H9 (cell line): ENCODE measurements around the gene TMEM92. TPM values are rescaled to one million over a fixed set of nuclear protein-coding genes. Genes with fewer than 3 reads are reported as not detected.

Experiments
- DNase-seq: peaks from one replicate; pipeline ENCODE4 v3.0.0-alpha.2; 2017
- H2AFZ ChIP-seq: one replicate; pipeline ENCODE4 v1.6.1; 2013; ENCODE audit warnings: mild to moderate bottlenecking, low read length, control low read depth, moderate library complexity
- H2AK5ac ChIP-seq: 2 replicates; pipeline ENCODE4 v1.6.1; 2013; ENCODE audit warnings: low read length, control low read depth, mixed read lengths; ENCODE audit not compliant: insufficient read length
- H2BK120ac ChIP-seq: one replicate; pipeline ENCODE4 v1.6.1; 2013; ENCODE audit warnings: low read depth, mild to moderate bottlenecking, low read length, control low read depth, inconsistent platforms; ENCODE audit not compliant: poor library complexity, severe bottlenecking
- H2BK12ac ChIP-seq: 2 replicates; pipeline ENCODE4 v1.6.1; 2013; ENCODE audit warnings: low read length, control low read depth, mixed read lengths, low read depth; ENCODE audit not compliant: insufficient read length
- H2BK15ac ChIP-seq: 2 replicates; pipeline ENCODE4 v1.6.1; 2013; ENCODE audit warnings: low read depth, low read length, control low read depth
- H2BK20ac ChIP-seq: one replicate; pipeline ENCODE4 v1.6.1; 2013; ENCODE audit warnings: low read depth, mild to moderate bottlenecking, low read length, control low read depth, inconsistent platforms; ENCODE audit not compliant: poor library complexity, severe bottlenecking
- H2BK5ac ChIP-seq: 2 replicates; pipeline ENCODE4 v1.6.1; 2013; ENCODE audit warnings: low read length, control low read depth, mixed read lengths; ENCODE audit not compliant: insufficient read length
- H3K14ac ChIP-seq: 2 replicates; pipeline ENCODE4 v1.6.1; 2013; ENCODE audit warnings: low read length, control low read depth; ENCODE audit not compliant: insufficient read depth
- H3K18ac ChIP-seq: 2 replicates; pipeline ENCODE4 v1.6.1; 2013; ENCODE audit warnings: low read depth, mild to moderate bottlenecking, mixed read lengths, low read length, control low read depth; ENCODE audit not compliant: insufficient read length
- H3K23ac ChIP-seq: 2 replicates; pipeline ENCODE4 v1.6.1; 2013; ENCODE audit warnings: low read length, control low read depth, mixed read lengths, low read depth; ENCODE audit not compliant: insufficient read length
- H3K23me2 ChIP-seq: 2 replicates; pipeline ENCODE4 v1.6.1; 2013; ENCODE audit warnings: low read depth, mild to moderate bottlenecking, mixed read lengths, low read length, control low read depth; ENCODE audit not compliant: insufficient read length, poor library complexity, severe bottlenecking
- H3K27ac ChIP-seq: 2 replicates; pipeline ENCODE4 v1.5.1; 2013; ENCODE audit warnings: low read length, control low read depth, mixed read lengths, low read depth; ENCODE audit not compliant: insufficient read length
- H3K27me3 ChIP-seq: 2 replicates; pipeline ENCODE4 v1.6.1; 2013; ENCODE audit warnings: low read length, control low read depth, inconsistent platforms; ENCODE audit not compliant: insufficient read depth
- H3K4ac ChIP-seq: 2 replicates; pipeline ENCODE4 v1.6.1; 2013; ENCODE audit warnings: low read depth, mild to moderate bottlenecking, control low read depth, inconsistent platforms, low read length, moderate library complexity
- H3K4me1 ChIP-seq: 2 replicates; pipeline ENCODE4 v1.6.1; 2013; ENCODE audit warnings: low read length, control low read depth, inconsistent platforms; ENCODE audit not compliant: insufficient read depth
- H3K4me2 ChIP-seq: 2 replicates; pipeline ENCODE4 v1.6.1; 2013; ENCODE audit warnings: low read length, control low read depth, mixed read lengths; ENCODE audit not compliant: insufficient read length, insufficient read depth
- H3K56ac ChIP-seq: 2 replicates; pipeline ENCODE4 v1.6.1; 2013; ENCODE audit warnings: low read depth, mild to moderate bottlenecking, mixed read lengths, low read length, control low read depth; ENCODE audit not compliant: insufficient read length
- H3K79me1 ChIP-seq: 2 replicates; pipeline ENCODE4 v1.6.1; 2013; ENCODE audit warnings: low read depth, mild to moderate bottlenecking, moderate library complexity, low read length, control low read depth, inconsistent platforms; ENCODE audit not compliant: insufficient read depth, poor library complexity, severe bottlenecking
- H3K79me2 ChIP-seq: 2 replicates; pipeline ENCODE4 v1.6.1; 2013; ENCODE audit warnings: low read length, control low read depth, inconsistent platforms; ENCODE audit not compliant: insufficient read depth
- H3K9ac ChIP-seq: 2 replicates; pipeline ENCODE4 v1.6.1; 2013; ENCODE audit warnings: low read length, control low read depth, mixed read lengths; ENCODE audit not compliant: insufficient read length; ENCODE audit errors: extremely low read depth
- H3K9me3 ChIP-seq: one replicate; pipeline ENCODE4 v1.6.1; 2013; ENCODE audit warnings: low read depth, low read length, inconsistent platforms; ENCODE audit not compliant: control insufficient read depth
- H3T11ph ChIP-seq: one replicate; pipeline ENCODE4 v1.6.1; 2013; ENCODE audit warnings: mild to moderate bottlenecking, low read length, control low read depth, inconsistent platforms
- H4K20me1 ChIP-seq: one replicate; pipeline ENCODE4 v1.6.1; 2013; ENCODE audit not compliant: control insufficient read depth, insufficient read length, insufficient read depth
- H4K5ac ChIP-seq: 2 replicates; pipeline ENCODE4 v1.6.1; 2013; ENCODE audit warnings: low read depth, mild to moderate bottlenecking, mixed read lengths, low read length, control low read depth; ENCODE audit not compliant: insufficient read length
- H4K8ac ChIP-seq: replicated peaks from 2 replicates; pipeline ENCODE4 v1.6.1; 2013; ENCODE audit warnings: low read length, control low read depth, mixed read lengths, low read depth; ENCODE audit not compliant: insufficient read length
- H4K91ac ChIP-seq: 2 replicates; pipeline ENCODE4 v1.6.1; 2013; ENCODE audit warnings: low read depth, mild to moderate bottlenecking, moderate library complexity, mixed read lengths, low read length, control low read depth; ENCODE audit not compliant: insufficient read length
- H3K27ac Mint-ChIP-seq, 3 experiments: 2 replicates in 2 of 3; 3 replicates in 1 of 3; pipeline ENCODE4 v1.8.0; 2020 to 2021; ENCODE audit warnings: mixed read lengths in 3 of 3, mild to moderate bottlenecking in 1 of 3, moderate library complexity in 1 of 3
- H3K27me3 Mint-ChIP-seq: 2 replicates; pipeline ENCODE4 v1.8.0; 2021; ENCODE audit warnings: low read depth, mild to moderate bottlenecking, moderate library complexity, mixed read lengths
- H3K36me3 Mint-ChIP-seq, 3 experiments: 2 replicates in 2 of 3; 3 replicates in 1 of 3; pipeline ENCODE4 v1.8.0; 2020 to 2021; ENCODE audit warnings: low read depth in 3 of 3, mixed read lengths in 3 of 3; ENCODE audit not compliant: insufficient read depth in 1 of 3
- H3K4me1 Mint-ChIP-seq, 2 experiments: 2 replicates each; pipeline ENCODE4 v1.8.0; 2020; ENCODE audit warnings: mixed read lengths in 2 of 2
- H3K4me3 Mint-ChIP-seq, 2 experiments: 2 replicates in 1 of 2; 3 replicates in 1 of 2; pipeline ENCODE4 v1.8.0; 2020 to 2021; ENCODE audit warnings: mild to moderate bottlenecking in 2 of 2, mixed read lengths in 2 of 2, moderate library complexity in 1 of 2
- H3K9me3 Mint-ChIP-seq, 2 experiments: 2 replicates in 1 of 2; 3 replicates in 1 of 2; pipeline ENCODE4 v1.8.0; 2020; ENCODE audit warnings: mild to moderate bottlenecking in 2 of 2, mixed read lengths in 2 of 2, moderate library complexity in 1 of 2
- CTCF ChIP-seq: fragments of 200-600 bp; sonication (generic); conservative IDR thresholded peaks from 3 replicates; pipeline ENCODE4 v1.8.0; 2021; ENCODE audit warnings: antibody characterized with exemption, mild to moderate bottlenecking
- WGBS: extraction: QIAGEN DNeasy Blood & Tissue Kit; methylation state at CpG from one replicate; pipeline ENCODE4 v1.1.7; 2013; ENCODE audit warnings: missing lambda C conversion rate, low lambda C conversion rate, mixed read lengths; ENCODE audit not compliant: insufficient read length; ENCODE audit errors: extremely low coverage; 5-methylcytosine and 5-hydroxymethylcytosine counted together
- total RNA-seq: library from RNA; stranded (reverse); gene quantifications from 2 replicates; pipeline ENCODE4 v1.2.1, GENCODE V29; 2021

Gene TMEM92
- total RNA-seq, 1 experiment from 2014 or later = 10.9 TPM

- no peak overlapping the region for H2AFZ ChIP-seq
These were observed 23.8 kb downstream of the TMEM92 start for GRCh38 chr17:50298018-50298417.

More at GRCh38 chr17:50298018-50298417, 23.8 kb downstream of the TMEM92 start:
- no peaks in the 10 kb centered on the region for H3K79me2 ChIP-seq
- DNase-seq = no peak
- H3K79me1 ChIP-seq = no peaks in the 10 kb centered on the region
- H2BK120ac ChIP-seq = no peak overlapping the region
- no peak overlapping the region for H2BK5ac ChIP-seq
- H3K27ac ChIP-seq = no peak overlapping the region
- H3K4me2 ChIP-seq = no peak overlapping the region
- TF ChIP-seq CTCF = no peak
- H2BK12ac ChIP-seq = no peak overlapping the region
- H2BK15ac ChIP-seq = no peak overlapping the region
- Mint-ChIP-seq H3K9me3 (no peaks in the 10 kb centered on the region), H3K27ac (no peak overlapping the region), H3K4me1 (peaks cover 10 to 14% of the 10 kb centered on the region in 2 experiments), H3K4me3 (no peak overlapping the region), H3K36me3 (no peaks in the 10 kb centered on the region), H3K27me3 (peaks cover 3% of the 10 kb centered on the region; the same call in 1 of the 2 replicates)
- H3K14ac ChIP-seq = no peak overlapping the region
- H3K56ac ChIP-seq = no peak overlapping the region
- H3K18ac ChIP-seq = no peak overlapping the region
- no peak overlapping the region for H2AK5ac ChIP-seq
- no peaks in the 10 kb centered on the region for H3K9me3 ChIP-seq
- H4K8ac ChIP-seq = no peak overlapping the region
- no peaks in the 10 kb centered on the region for H3K4me1 ChIP-seq
- H3T11ph ChIP-seq = no peak overlapping the region
- no peaks in the 10 kb centered on the region for H3K23me2 ChIP-seq
- H3K4ac ChIP-seq = no peak overlapping the region
- peaks cover 4% of the 10 kb centered on the region for H4K20me1 ChIP-seq
- no peak overlapping the region for H2BK20ac ChIP-seq
- no peaks in the 10 kb centered on the region for H3K27me3 ChIP-seq
- H4K5ac ChIP-seq = no peak overlapping the region
- WGBS = no CpG with 5 or more reads among the region's 11 CpGs
- no peak overlapping the region for H4K91ac ChIP-seq
- no peak overlapping the region for H3K23ac ChIP-seq
- no peak overlapping the region for H3K9ac ChIP-seq
